GM12878 (cell line): ENCODE results near the gene IFITM2. TPM values are rescaled to one million over a fixed set of nuclear protein-coding genes. Genes with fewer than 3 reads are reported as not detected.
"Not testable (repeated sequence)": the region's sequence is repeated elsewhere in the genome, so short reads cannot be mapped to it uniquely, and the experiment has no call there.

Experiments used
- ATAC-seq: fragments of 200-7000 bp; cut with Tn5 transposase; 3 replicates; pipeline ENCODE4 v1.9.1; 2020; ENCODE audit warnings: mild to moderate bottlenecking, moderate library complexity
- BruUV-seq: library from RNA; stranded (reverse); fragments of 400-500 nt; replicated peaks from 2 replicates; lab custom pipeline; 2021; lab: Mats Ljungman, UMichigan
- CTCF ChIA-PET: fragments of 300-600 bp; sonication (Branson Sonifier 250); formaldehyde crosslinking; extraction: SDS; loops from one replicate; lab custom pipeline; 2021; ENCODE audit warnings: inconsistent platforms; lab: Yijun Ruan, JAX
- POLR2A ChIA-PET: fragments of 350-600 bp; formaldehyde crosslinking; extraction: SDS; loops from one replicate; lab custom pipeline; 2021; ENCODE audit warnings: inconsistent platforms; lab: Charles Lee
- RAD21 ChIA-PET: fragments of 300-600 bp; sonication (Branson Sonifier 250); formaldehyde crosslinking; loops from one replicate; lab custom pipeline; 2023; ENCODE audit warnings: antibody characterized with exemption; ENCODE audit not compliant: unreplicated experiment; lab: Charles Lee
- SMC1A ChIA-PET: fragments of 300-600 bp; sonication (Branson Sonifier 250); formaldehyde crosslinking; loops from one replicate; lab custom pipeline; 2023; ENCODE audit not compliant: unreplicated experiment, uncharacterized antibody; lab: Charles Lee
- DNase-seq: peaks from one replicate; pipeline ENCODE4 v3.0.0-alpha.2; 2011; ENCODE audit warnings: low read depth, low spot score
- FAIRE-seq: peaks from 3 replicates; lab custom pipeline; 2011; peaks lifted over from hg19 to GRCh38; lab: Jason Lieb, UNC
- H2AFZ ChIP-seq: 2 replicates; pipeline ENCODE4 v1.6.0; 2011; ENCODE audit warnings: low read depth, low read length, control low read depth; ENCODE audit not compliant: control insufficient read depth
- H3K27ac ChIP-seq: 2 replicates; pipeline ENCODE4 v1.5.1; 2011; ENCODE audit warnings: control low read depth; ENCODE audit not compliant: control insufficient read depth, insufficient read depth
- H3K27me3 ChIP-seq, 2 experiments: replicated peaks in 1 of 2; 2 replicates each; pipeline versions ENCODE4 v1.6.0 to v1.6.1; 2011; ENCODE audit warnings: low read length in 1 of 2; ENCODE audit not compliant: control insufficient read depth in 2 of 2, insufficient read depth in 2 of 2
- H3K36me3 ChIP-seq, 2 experiments: 2 replicates each; pipeline ENCODE4 v1.5.1; 2011; ENCODE audit warnings: low read length in 1 of 2; ENCODE audit not compliant: control insufficient read depth in 2 of 2, insufficient read depth in 2 of 2
- H3K4me1 ChIP-seq: 2 replicates; pipeline ENCODE4 v1.6.1; 2011; ENCODE audit warnings: mild to moderate bottlenecking, low read length, moderate library complexity, mixed read lengths; ENCODE audit not compliant: control insufficient read depth, insufficient read depth
- H3K4me2 ChIP-seq: 2 replicates; pipeline ENCODE4 v1.6.0; 2011; ENCODE audit warnings: control low read depth; ENCODE audit not compliant: control insufficient read depth, insufficient read depth
- H3K4me3 ChIP-seq: fragments of 200-600 bp; sonication (generic); 2 replicates; pipeline ENCODE4 v1.5.1; 2016
- H3K79me2 ChIP-seq: 2 replicates; pipeline ENCODE4 v1.6.0; 2011; ENCODE audit warnings: low read length; ENCODE audit not compliant: control insufficient read depth, insufficient read depth
- H3K9ac ChIP-seq: 2 replicates; pipeline ENCODE4 v1.8.0; 2011; ENCODE audit warnings: low read length, control low read depth, mixed read lengths; ENCODE audit not compliant: control insufficient read depth, insufficient read depth
- H3K9me3 ChIP-seq: replicated peaks from 3 replicates; pipeline ENCODE4 v1.5.1; 2011; ENCODE audit warnings: mild to moderate bottlenecking, low read length; ENCODE audit not compliant: control insufficient read depth, insufficient read depth
- H4K20me1 ChIP-seq: 2 replicates; pipeline ENCODE4 v1.6.0; 2011; ENCODE audit not compliant: control insufficient read depth, insufficient read depth
- MLLT1 ChIP-seq: fragments of 450-650 bp; IDR thresholded peaks from 2 replicates; pipeline ENCODE4 v1.6.1; 2016; ENCODE audit warnings: mild to moderate bottlenecking
- ZBTB40 ChIP-seq: fragments of 450-650 bp; IDR thresholded peaks from 2 replicates; pipeline ENCODE4 v1.6.1; 2016; ENCODE audit warnings: mild to moderate bottlenecking, moderate library complexity, borderline replicate concordance
- WGBS: methylation state at CpG from one replicate; pipeline ENCODE4 v1.1.6; 2016; ENCODE audit warnings: low lambda C conversion rate; ENCODE audit not compliant: insufficient replicate concordance, insufficient coverage; ENCODE audit errors: missing lambda C conversion rate; 5-methylcytosine and 5-hydroxymethylcytosine counted together
- in situ Hi-C: fragments of 300-500 bp; cut with MboI; formaldehyde crosslinking; loops from 9 replicates; pipeline ENCODE4 v1.14.3; 2018; ENCODE audit warnings: mixed read lengths
- intact Hi-C: fragments of 100-400 bp; cut with micrococcal nuclease; formaldehyde crosslinking; loops from one replicate; pipeline ENCODE4 v1.14.2; 2022; ENCODE audit not compliant: unreplicated experiment
- polyA plus RNA-seq, 11 experiments: library from polyadenylated mRNA; depleted of rRNA in 4 of 11; unstranded in 6 of 11; stranded (reverse) in 5 of 11; fragments of >200 nt; fragmentation: Nextera tagmentation in 4 of 11; fragmentation: Illumina TruSeq in 1 of 11; extraction: Ambion mirVana in 4 of 11; extraction: Trizol in 1 of 11; gene quantifications; 1 replicate in 1 of 11; 2 replicates in 10 of 11; pipeline versions ENCODE4 v1.2.1 to v1.2.3, GENCODE V29; 2011 to 2016; ENCODE audit warnings: inconsistent platforms in 2 of 11, missing spikeins in 2 of 11, low read depth in 1 of 11
- total RNA-seq, 4 experiments: library from RNA; depleted of rRNA in 3 of 4; stranded (reverse); fragments of >200 nt in 3 of 4; fragmentation: Illumina TruSeq in 1 of 4; extraction: Trizol in 1 of 4; gene quantifications; 2 replicates each; pipeline versions ENCODE4 v1.2.1 to v1.2.3, GENCODE V29; 2013 to 2021

Gene IFITM2
- total and polyA plus RNA-seq, 10 of the 15 experiments (the other 5 are each of a cell fraction or from before 2014, with no cell fraction given) = 116 to 3,672 (median 724) TPM

GRCh38 chr11:350033-350722 lies 42.6 kb downstream of the IFITM2 start:
- H3K9me3 ChIP-seq, H3K36me3 ChIP-seq, FAIRE-seq, H3K79me2 ChIP-seq, DNase-seq, BruUV-seq, H3K27me3 ChIP-seq, in situ Hi-C loops, H4K20me1 ChIP-seq, H3K4me3 ChIP-seq: not testable (repeated sequence)
- Histone ChIP-seq H3K4me2 (peak overlapping the region; percentile 86), H3K4me1 (peaks cover 58% of the 10 kb centered on the region), H2AFZ (peak overlapping the region; percentile 81), H3K27ac (peak overlapping the region; percentile 81), H3K9ac (peak overlapping the region; percentile 39; the same call in 1 of the 2 replicates)
- peak; percentile 12 for ATAC-seq
- peak; percentile 93 for TF ChIP-seq MLLT1
- TF ChIP-seq ZBTB40 = 0 out of 2 replicates have a peak, but pooled peaks have one; percentile 24
- intact Hi-C loops = loop anchor here (1.0 to 10.0 kb wide), 2 partner anchors 23 to 85 kb away; no protein-coding TSS in a partner anchor
- CTCF ChIA-PET = interaction anchor here (1.4 kb wide), 1 partner anchor 20 kb away, joined by 6 read pairs; no protein-coding TSS in a partner anchor
- POLR2A ChIA-PET = interaction anchor here (0.6 to 1.5 kb wide), 4 partner anchors 10 to 38 kb away, joined by 3 to 16 read pairs (median 5); no protein-coding TSS in a partner anchor
- SMC1A ChIA-PET = interaction anchor here (1.6 kb wide), 1 partner anchor 20 kb away, joined by 11 read pairs; no protein-coding TSS in a partner anchor
- RAD21 ChIA-PET = interaction anchor here (1.0 to 1.5 kb wide), 4 partner anchors 20 to 38 kb away, joined by 3 to 8 read pairs (median 6); no protein-coding TSS in a partner anchor
- 55% methylated on average over 12 of the region's 16 CpGs for WGBS
